Measurements from ENCODE around the gene SH2B3. TPM values are rescaled to one million over a fixed set of nuclear protein-coding genes. Genes with fewer than 3 reads are reported as not detected.

SH2B3 gene
- total RNA-seq, 2 experiments from 2014 or later, result 32.6 to 34.2 TPM

- peak; percentile 86 for DNase-seq
- H3K27me3 Mint-ChIP-seq, result no peaks in the 10 kb centered on the region
- intact Hi-C loops (cut with micrococcal nuclease), result loop anchor here (1.0 to 10.0 kb wide), 3 partner anchors 14 to 656 kb away; partner anchors contain the start of gene SH2B3
- peak overlapping the region; percentile 97 for H3K27ac Mint-ChIP-seq
- CTCF ChIA-PET, result interaction anchor here (1.3 to 3.9 kb wide), 6 partner anchors 14 to 34 kb away, joined by 5 to 27 read pairs (median 20); partner anchors contain the start of gene SH2B3
- H3K4me3 Mint-ChIP-seq, result peak overlapping the region; percentile 74
- no peaks in the 10 kb centered on the region for H3K9me3 Mint-ChIP-seq
- H3K4me1 Mint-ChIP-seq (ENCODE audit: low read depth), result peaks cover 92% of the 10 kb centered on the region
- POLR2A ChIA-PET, result interaction anchor here (1.0 to 2.8 kb wide), 3 partner anchors 14 to 26 kb away, joined by 3 to 29 read pairs (median 3); no protein-coding TSS in a partner anchor
- peaks cover 11% of the 10 kb centered on the region for H3K36me3 Mint-ChIP-seq
Measured at GRCh38 chr12:111430433-111431353, 25.0 kb downstream of the SH2B3 start.

- no peaks in the 10 kb centered on the region for H3K9me3 Mint-ChIP-seq
- peaks cover 92% of the 10 kb centered on the region for H3K4me1 Mint-ChIP-seq (ENCODE audit: low read depth)
- DNase-seq, result no peak
- H3K4me3 Mint-ChIP-seq, result no peak overlapping the region
- CTCF ChIA-PET, result interaction anchor here (0.7 to 3.9 kb wide), 5 partner anchors 13 to 35 kb away, joined by 5 to 27 read pairs (median 21); partner anchors contain the start of gene SH2B3
- H3K36me3 Mint-ChIP-seq, result peaks cover 13% of the 10 kb centered on the region
- no peaks in the 10 kb centered on the region for H3K27me3 Mint-ChIP-seq
- H3K27ac Mint-ChIP-seq, result peak overlapping the region; percentile 57
- POLR2A ChIA-PET, result interaction anchor here (2.8 kb wide), 1 partner anchor 13 kb away, joined by 29 read pairs; no protein-coding TSS in a partner anchor
- intact Hi-C loops (cut with micrococcal nuclease), result loop anchor here (10.0 kb wide), 1 partner anchor 657 kb away; no protein-coding TSS in a partner anchor
Measured at GRCh38 chr12:111431772-111432171, 26.0 kb downstream of the SH2B3 start.

GRCh38 chr12:111434049-111434448, 28.3 kb downstream of the SH2B3 start:
- ChIA-PET CTCF (interaction anchor here (1.0 to 28.6 kb wide), 4 partner anchors 11 to 65 kb away, joined by 3 to 1161 read pairs (median 39); partner anchors contain the start of genes PHETA1 and SH2B3), POLR2A (interaction anchor here (1.3 to 3.6 kb wide), 4 partner anchors 9 to 30 kb away, joined by 3 to 42 read pairs (median 16); no protein-coding TSS in a partner anchor)
- Mint-ChIP-seq H3K36me3 (peaks cover 11% of the 10 kb centered on the region), H3K27me3 (no peaks in the 10 kb centered on the region), H3K9me3 (no peaks in the 10 kb centered on the region), H3K4me1 (ENCODE audit: low read depth) (peaks cover 94% of the 10 kb centered on the region), H3K4me3 (peak overlapping the region; percentile 61), H3K27ac (peak overlapping the region; percentile 92)
- intact Hi-C loops (cut with micrococcal nuclease), result loop anchor here (10.0 kb wide), 1 partner anchor 659 kb away; no protein-coding TSS in a partner anchor
- DNase-seq, result no peak

GRCh38 chr12:111434680-111435338, 29.1 kb downstream of the SH2B3 start:
- H3K9me3 Mint-ChIP-seq, result no peaks in the 10 kb centered on the region
- H3K4me1 Mint-ChIP-seq (ENCODE audit: low read depth), result peaks cover 89% of the 10 kb centered on the region
- H3K27me3 Mint-ChIP-seq, result no peaks in the 10 kb centered on the region
- ChIA-PET POLR2A (interaction anchor here (1.2 to 3.6 kb wide), 7 partner anchors 9 to 36 kb away, joined by 3 to 42 read pairs (median 5); no protein-coding TSS in a partner anchor), CTCF (interaction anchor here (0.6 to 28.6 kb wide), 7 partner anchors 10 to 478 kb away, joined by 3 to 1161 read pairs (median 4); partner anchors contain the start of genes PHETA1 and SH2B3)
- H3K36me3 Mint-ChIP-seq, result peaks cover 11% of the 10 kb centered on the region
- peak overlapping the region; percentile 61 for H3K4me3 Mint-ChIP-seq
- peak overlapping the region; percentile 92 for H3K27ac Mint-ChIP-seq
- DNase-seq, result peak; percentile 91
- intact Hi-C loops (cut with micrococcal nuclease), result loop anchor here (1.0 to 10.0 kb wide), 3 partner anchors 10 to 660 kb away; partner anchors contain the start of gene SH2B3

GRCh38 chr12:111435661-111436201, 30.0 kb downstream of the SH2B3 start:
- peak; percentile 48 for DNase-seq
- Mint-ChIP-seq H3K36me3 (peaks cover 14% of the 10 kb centered on the region), H3K4me1 (ENCODE audit: low read depth) (peaks cover 90% of the 10 kb centered on the region), H3K27me3 (no peaks in the 10 kb centered on the region), H3K27ac (peak overlapping the region; percentile 92), H3K9me3 (no peaks in the 10 kb centered on the region), H3K4me3 (peak overlapping the region; percentile 43)
- intact Hi-C loops (cut with micrococcal nuclease), result loop anchor here (1.0 to 10.0 kb wide), 3 partner anchors 10 to 661 kb away; partner anchors contain the start of gene SH2B3
- ChIA-PET CTCF (interaction anchor here (2.5 to 28.6 kb wide), 3 partner anchors 9 to 31 kb away, joined by 32 to 1161 read pairs (median 46); partner anchors contain the start of gene SH2B3), POLR2A (interaction anchor here (1.2 to 3.6 kb wide), 6 partner anchors 9 to 36 kb away, joined by 3 to 42 read pairs (median 7); no protein-coding TSS in a partner anchor)

- POLR2A ChIA-PET, result interaction anchor here (1.3 to 3.6 kb wide), 3 partner anchors 8 to 29 kb away, joined by 3 to 42 read pairs (median 9); no protein-coding TSS in a partner anchor
- CTCF ChIA-PET, result interaction anchor here (2.5 to 28.6 kb wide), 3 partner anchors 9 to 32 kb away, joined by 32 to 1161 read pairs (median 46); partner anchors contain the start of gene SH2B3
- Mint-ChIP-seq H3K27ac (peak overlapping the region; percentile 60), H3K36me3 (peaks cover 16% of the 10 kb centered on the region), H3K9me3 (no peaks in the 10 kb centered on the region), H3K4me3 (peak overlapping the region; percentile 20), H3K4me1 (ENCODE audit: low read depth) (peaks cover 91% of the 10 kb centered on the region), H3K27me3 (no peaks in the 10 kb centered on the region)
- no peak for DNase-seq
- intact Hi-C loops (cut with micrococcal nuclease), result loop anchor here (10.0 kb wide), 1 partner anchor 661 kb away; no protein-coding TSS in a partner anchor
Measured at GRCh38 chr12:111436266-111436665, 30.5 kb downstream of the SH2B3 start.

GRCh38 chr12:111436811-111437210, 31.1 kb downstream of the SH2B3 start:
- H3K27me3 Mint-ChIP-seq, result no peaks in the 10 kb centered on the region
- ChIA-PET POLR2A (no interaction called here), CTCF (interaction anchor here (28.6 kb wide), 1 partner anchor 32 kb away, joined by 1161 read pairs; the partner anchor contains the start of gene SH2B3)
- DNase-seq, result no peak
- no peaks in the 10 kb centered on the region for H3K9me3 Mint-ChIP-seq
- peak overlapping the region; percentile 62 for H3K27ac Mint-ChIP-seq
- H3K4me3 Mint-ChIP-seq, result no peak overlapping the region
- H3K4me1 Mint-ChIP-seq (ENCODE audit: low read depth), result peaks cover 91% of the 10 kb centered on the region
- intact Hi-C loops (cut with micrococcal nuclease), result loop anchor here (10.0 kb wide), 1 partner anchor 662 kb away; no protein-coding TSS in a partner anchor
- H3K36me3 Mint-ChIP-seq, result peaks cover 16% of the 10 kb centered on the region

- intact Hi-C loops (cut with micrococcal nuclease), result loop anchor here (10.0 kb wide), 1 partner anchor 663 kb away; no protein-coding TSS in a partner anchor
- H3K27ac Mint-ChIP-seq, result peak overlapping the region; percentile 71
- POLR2A ChIA-PET, result no interaction called here
Measured at GRCh38 chr12:111437816-111438454, 32.2 kb downstream of the SH2B3 start.

GRCh38 chr12:111438481-111438880, 32.8 kb downstream of the SH2B3 start:
- peaks cover 91% of the 10 kb centered on the region for H3K4me1 Mint-ChIP-seq (ENCODE audit: low read depth)
- intact Hi-C loops (cut with micrococcal nuclease), result loop anchor here (10.0 kb wide), 1 partner anchor 664 kb away; no protein-coding TSS in a partner anchor
- H3K4me3 Mint-ChIP-seq, result no peak overlapping the region
- H3K27me3 Mint-ChIP-seq, result no peaks in the 10 kb centered on the region
- peaks cover 15% of the 10 kb centered on the region for H3K36me3 Mint-ChIP-seq
- DNase-seq, result peak; percentile 69
- H3K27ac Mint-ChIP-seq, result peak overlapping the region; percentile 63
- ChIA-PET POLR2A (interaction anchor here (1.5 kb wide), 1 partner anchor 10 kb away, joined by 4 read pairs; no protein-coding TSS in a partner anchor), CTCF (interaction anchor here (28.6 kb wide), 1 partner anchor 34 kb away, joined by 1161 read pairs; the partner anchor contains the start of gene SH2B3)
- no peaks in the 10 kb centered on the region for H3K9me3 Mint-ChIP-seq

More at GRCh38 chr12:111437816-111438454, 32.2 kb downstream of the SH2B3 start:
- H3K9me3 Mint-ChIP-seq, result no peaks in the 10 kb centered on the region
- H3K4me1 Mint-ChIP-seq (ENCODE audit: low read depth), result peaks cover 91% of the 10 kb centered on the region
- no peak for DNase-seq
- no peak overlapping the region for H3K4me3 Mint-ChIP-seq
- peaks cover 15% of the 10 kb centered on the region for H3K36me3 Mint-ChIP-seq
- no peaks in the 10 kb centered on the region for H3K27me3 Mint-ChIP-seq
- CTCF ChIA-PET, result interaction anchor here (28.6 kb wide), 1 partner anchor 33 kb away, joined by 1161 read pairs; the partner anchor contains the start of gene SH2B3

- intact Hi-C loops (cut with micrococcal nuclease), result loop anchor here (10.0 kb wide), 2 partner anchors 245 to 665 kb away; partner anchors contain the start of genes ACAD10 and BRAP
- Mint-ChIP-seq H3K27me3 (no peaks in the 10 kb centered on the region), H3K36me3 (peaks cover 15% of the 10 kb centered on the region), H3K4me1 (ENCODE audit: low read depth) (peaks cover 92% of the 10 kb centered on the region), H3K9me3 (no peaks in the 10 kb centered on the region), H3K27ac (peak overlapping the region; percentile 18), H3K4me3 (no peak overlapping the region)
- DNase-seq, result peak; percentile 3
- CTCF ChIA-PET, result interaction anchor here (3.3 to 28.6 kb wide), 2 partner anchors 12 to 35 kb away, joined by 19 to 1161 read pairs; partner anchors contain the start of gene SH2B3
- POLR2A ChIA-PET, result interaction anchor here (1.5 kb wide), 1 partner anchor 9 kb away, joined by 4 read pairs; no protein-coding TSS in a partner anchor
Measured at GRCh38 chr12:111439657-111440151, 34.0 kb downstream of the SH2B3 start.
